ENCODE measurements around the gene SLN.

Gene SLN

DNA sequence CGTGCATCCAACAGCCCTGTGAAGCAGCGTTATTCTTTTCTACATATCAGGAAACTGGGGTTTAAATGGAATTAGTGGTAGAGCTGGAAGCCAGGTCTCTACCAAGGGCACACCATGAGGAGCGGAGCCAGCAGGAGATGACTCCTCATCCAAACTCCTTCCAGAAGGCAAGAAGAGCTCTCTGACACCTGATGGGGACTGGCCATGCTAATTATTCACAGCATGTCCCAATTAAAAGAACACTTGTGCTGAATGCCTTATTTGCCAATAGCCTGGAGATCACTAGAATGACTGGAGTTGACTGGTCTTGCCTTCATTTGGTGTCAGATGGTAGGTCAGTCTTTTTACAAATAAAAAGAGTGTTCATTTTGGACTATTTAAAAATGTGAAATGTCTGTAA, 32.9 kb upstream of the SLN start:
- no peaks in the 10 kb centered on the region for H3K4me1 ChIP-seq (ENCODE audit: control insufficient read depth, insufficient read depth, low read length, poor library complexity, severe bottlenecking)
- no peaks in the 10 kb centered on the region for H3K9me3 ChIP-seq (ENCODE audit: control insufficient read depth, low read length)
- DNase-seq, result no peak
- H3K36me3 ChIP-seq (ENCODE audit: control insufficient read depth, insufficient read depth, low read length), result no peaks in the 10 kb centered on the region
- H3K27ac ChIP-seq (ENCODE audit: insufficient read depth, low read length, poor library complexity, severe bottlenecking), result no peak overlapping the region
- no peak overlapping the region for H3K4me3 ChIP-seq (ENCODE audit: insufficient read depth, low read depth, low read length, poor library complexity, severe bottlenecking)
- peaks cover 4% of the 10 kb centered on the region for H3K27me3 ChIP-seq (replicated peaks; ENCODE audit: control insufficient read depth, insufficient read depth, low read length, poor library complexity, severe bottlenecking)

DNA sequence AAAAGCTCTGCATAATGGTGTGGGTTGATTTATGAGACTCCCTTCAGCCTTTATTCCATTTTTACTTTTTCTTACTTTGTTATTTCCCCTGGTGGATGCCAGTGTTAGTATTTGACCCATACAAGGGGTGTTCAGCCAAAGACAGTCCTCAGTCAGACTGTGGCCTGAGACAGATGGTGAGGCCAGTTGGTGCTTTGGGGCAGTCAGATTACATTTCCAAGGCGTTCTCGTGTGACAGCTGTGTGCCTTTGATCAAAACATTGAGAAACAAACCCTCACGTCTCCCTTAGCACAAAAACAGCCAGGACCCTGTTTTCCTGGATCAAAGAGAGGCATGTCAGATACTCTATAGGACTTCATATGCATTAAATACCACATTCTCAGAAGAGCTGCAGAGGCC, 31.3 kb upstream of the SLN start:
- Histone ChIP-seq H3K36me3 (ENCODE audit: control insufficient read depth, insufficient read depth, low read length) (no peaks in the 10 kb centered on the region), H3K9me3 (ENCODE audit: control insufficient read depth, low read length) (no peaks in the 10 kb centered on the region), H3K27ac (ENCODE audit: insufficient read depth, low read length, poor library complexity, severe bottlenecking) (no peak overlapping the region), H3K27me3 (replicated peaks; ENCODE audit: control insufficient read depth, insufficient read depth, low read length, poor library complexity, severe bottlenecking) (peaks cover 4% of the 10 kb centered on the region), H3K4me3 (ENCODE audit: insufficient read depth, low read depth, low read length, poor library complexity, severe bottlenecking) (no peak overlapping the region), H3K4me1 (ENCODE audit: control insufficient read depth, insufficient read depth, low read length, poor library complexity, severe bottlenecking) (no peaks in the 10 kb centered on the region)
- DNase-seq, result no peak

DNA sequence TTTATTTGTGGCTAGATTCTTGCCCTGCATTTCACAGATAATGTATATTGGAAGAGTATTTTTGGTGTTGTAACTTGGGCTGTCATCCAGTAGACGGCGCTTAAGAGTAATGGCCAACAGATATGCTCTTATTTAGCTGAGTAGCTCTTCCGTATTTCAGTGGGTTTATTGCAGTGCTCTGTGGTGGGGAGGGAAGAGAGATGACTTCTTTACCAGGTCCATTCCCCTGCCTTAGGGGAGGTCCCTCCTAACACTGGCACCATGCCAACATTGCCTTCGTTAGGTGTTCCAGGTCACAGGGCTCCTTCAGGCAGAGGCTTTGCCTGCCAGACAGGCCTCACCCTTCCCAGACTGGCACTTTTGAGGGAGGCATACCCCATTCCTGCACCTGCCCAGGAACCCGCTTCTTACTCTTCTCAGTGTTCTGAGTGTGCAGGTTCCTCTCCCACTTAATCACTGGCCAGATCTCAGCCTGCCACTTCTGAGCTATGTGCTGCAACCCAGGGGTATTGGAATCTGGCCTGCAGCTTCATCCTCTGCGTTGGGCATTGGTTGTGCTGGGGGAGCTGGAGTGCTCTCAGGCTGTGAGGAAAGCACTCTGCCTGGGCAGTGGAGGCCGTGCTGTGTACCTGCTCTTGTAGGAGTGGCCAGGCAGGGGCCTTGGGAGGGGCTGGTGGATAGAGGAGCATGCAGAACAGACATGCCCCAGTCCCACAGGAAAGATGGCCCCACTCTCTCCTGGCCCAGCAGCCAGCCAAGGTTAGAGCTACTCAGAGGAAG, 29.4 kb upstream of the SLN start:
- no peak for DNase-seq

DNA sequence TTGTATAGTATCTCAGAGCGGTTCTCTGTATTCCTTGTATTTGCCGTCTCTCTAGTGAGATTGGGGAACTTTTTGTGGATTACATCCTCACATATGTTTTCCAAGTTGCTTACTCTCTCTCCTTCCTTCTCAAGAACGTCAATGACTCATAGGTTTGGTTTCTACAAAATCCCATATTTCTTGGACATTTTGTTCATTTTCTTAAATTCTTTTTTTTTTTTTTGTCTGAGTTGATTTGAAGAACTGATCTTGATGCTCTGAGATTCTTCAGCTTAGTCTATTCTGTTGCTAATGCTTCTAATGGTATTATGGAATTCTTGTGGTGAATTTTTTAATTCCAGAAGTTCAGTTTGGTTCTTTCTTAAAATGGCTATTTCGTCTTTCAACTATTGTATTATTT, 28.4 kb upstream of the SLN start:
- no peak overlapping the region for H3K27ac ChIP-seq (ENCODE audit: insufficient read depth, low read length, poor library complexity, severe bottlenecking)
- no peak for DNase-seq

More for the DNA sequence above, 29.4 kb upstream of the SLN start:
- Histone ChIP-seq H3K27me3 (replicated peaks; ENCODE audit: control insufficient read depth, insufficient read depth, low read length, poor library complexity, severe bottlenecking) (peaks cover 4% of the 10 kb centered on the region), H3K27ac (ENCODE audit: insufficient read depth, low read length, poor library complexity, severe bottlenecking) (no peak overlapping the region), H3K4me3 (ENCODE audit: insufficient read depth, low read depth, low read length, poor library complexity, severe bottlenecking) (no peak overlapping the region), H3K36me3 (ENCODE audit: control insufficient read depth, insufficient read depth, low read length) (no peaks in the 10 kb centered on the region), H3K4me1 (ENCODE audit: control insufficient read depth, insufficient read depth, low read length, poor library complexity, severe bottlenecking) (no peaks in the 10 kb centered on the region), H3K9me3 (ENCODE audit: control insufficient read depth, low read length) (no peaks in the 10 kb centered on the region)

GRCh38 chr11:107736546-107736945, 24.7 kb upstream of the SLN start:
- no peak for DNase-seq
- Histone ChIP-seq H3K4me3 (ENCODE audit: insufficient read depth, low read depth, low read length, poor library complexity, severe bottlenecking) (no peak overlapping the region), H3K4me1 (ENCODE audit: control insufficient read depth, insufficient read depth, low read length, poor library complexity, severe bottlenecking) (no peaks in the 10 kb centered on the region), H3K27me3 (replicated peaks; ENCODE audit: control insufficient read depth, insufficient read depth, low read length, poor library complexity, severe bottlenecking) (peaks cover 4% of the 10 kb centered on the region), H3K27ac (ENCODE audit: insufficient read depth, low read length, poor library complexity, severe bottlenecking) (no peak overlapping the region), H3K9me3 (ENCODE audit: control insufficient read depth, low read length) (no peaks in the 10 kb centered on the region), H3K36me3 (ENCODE audit: control insufficient read depth, insufficient read depth, low read length) (no peaks in the 10 kb centered on the region)

More for the DNA sequence above, 28.4 kb upstream of the SLN start:
- no peaks in the 10 kb centered on the region for H3K36me3 ChIP-seq (ENCODE audit: control insufficient read depth, insufficient read depth, low read length)
- no peak overlapping the region for H3K4me3 ChIP-seq (ENCODE audit: insufficient read depth, low read depth, low read length, poor library complexity, severe bottlenecking)
- H3K9me3 ChIP-seq (ENCODE audit: control insufficient read depth, low read length), result no peaks in the 10 kb centered on the region
- no peaks in the 10 kb centered on the region for H3K4me1 ChIP-seq (ENCODE audit: control insufficient read depth, insufficient read depth, low read length, poor library complexity, severe bottlenecking)
- H3K27me3 ChIP-seq (replicated peaks; ENCODE audit: control insufficient read depth, insufficient read depth, low read length, poor library complexity, severe bottlenecking), result peaks cover 4% of the 10 kb centered on the region

- Histone ChIP-seq H3K27ac (ENCODE audit: insufficient read depth, low read length, poor library complexity, severe bottlenecking) (no peak overlapping the region), H3K36me3 (ENCODE audit: control insufficient read depth, insufficient read depth, low read length) (no peaks in the 10 kb centered on the region), H3K27me3 (replicated peaks; ENCODE audit: control insufficient read depth, insufficient read depth, low read length, poor library complexity, severe bottlenecking) (no peaks in the 10 kb centered on the region), H3K4me1 (ENCODE audit: control insufficient read depth, insufficient read depth, low read length, poor library complexity, severe bottlenecking) (no peaks in the 10 kb centered on the region), H3K9me3 (ENCODE audit: control insufficient read depth, low read length) (no peaks in the 10 kb centered on the region), H3K4me3 (ENCODE audit: insufficient read depth, low read depth, low read length, poor library complexity, severe bottlenecking) (no peak overlapping the region)
- DNase-seq, result no peak
Observed at GRCh38 chr11:107733518-107733917, 21.7 kb upstream of the SLN start.

GRCh38 chr11:107732689-107733051, 20.8 kb upstream of the SLN start:
- no peaks in the 10 kb centered on the region for H3K4me1 ChIP-seq (ENCODE audit: control insufficient read depth, insufficient read depth, low read length, poor library complexity, severe bottlenecking)
- no peak for DNase-seq
- no peak overlapping the region for H3K4me3 ChIP-seq (ENCODE audit: insufficient read depth, low read depth, low read length, poor library complexity, severe bottlenecking)
- H3K36me3 ChIP-seq (ENCODE audit: control insufficient read depth, insufficient read depth, low read length), result no peaks in the 10 kb centered on the region
- no peaks in the 10 kb centered on the region for H3K9me3 ChIP-seq (ENCODE audit: control insufficient read depth, low read length)
- no peak overlapping the region for H3K27ac ChIP-seq (ENCODE audit: insufficient read depth, low read length, poor library complexity, severe bottlenecking)
- H3K27me3 ChIP-seq (replicated peaks; ENCODE audit: control insufficient read depth, insufficient read depth, low read length, poor library complexity, severe bottlenecking), result no peaks in the 10 kb centered on the region

DNA sequence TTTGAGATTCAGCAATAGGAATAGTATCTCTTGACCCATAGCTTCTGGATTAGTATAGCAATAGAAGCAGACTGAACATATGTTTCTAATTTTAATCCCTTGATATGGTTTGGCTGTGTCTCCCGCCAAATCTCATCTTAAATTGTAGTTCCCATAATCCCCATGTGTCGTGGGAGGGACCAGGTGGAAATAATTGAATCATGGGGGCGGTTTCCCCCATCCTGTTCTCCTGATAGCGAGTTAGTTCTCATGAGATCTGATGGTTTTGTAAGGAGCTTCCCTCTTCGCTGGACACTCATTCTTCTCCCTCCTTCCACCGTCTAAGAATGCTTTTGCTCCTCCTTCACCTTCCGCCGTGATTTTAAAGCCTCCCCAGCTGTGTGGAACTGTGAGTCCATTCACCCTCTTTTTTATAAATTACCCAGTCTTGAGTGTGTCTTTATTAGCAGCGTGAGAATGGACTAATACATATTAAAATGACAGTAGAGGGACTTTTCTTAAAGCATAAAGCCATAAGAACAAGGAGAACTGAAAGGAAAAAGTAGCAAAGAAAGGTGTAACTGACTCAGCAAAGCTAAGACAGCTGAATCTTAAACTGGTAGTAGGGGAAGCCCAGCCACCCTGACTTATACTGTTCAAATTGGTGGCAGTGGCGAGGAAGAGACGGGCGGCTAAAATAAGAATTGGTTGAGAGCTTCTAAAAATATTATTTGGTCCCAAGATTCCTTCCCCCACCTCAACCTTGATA, 20.3 kb upstream of the SLN start:
- no peak overlapping the region for H3K4me3 ChIP-seq (ENCODE audit: insufficient read depth, low read depth, low read length, poor library complexity, severe bottlenecking)
- H3K4me1 ChIP-seq (ENCODE audit: control insufficient read depth, insufficient read depth, low read length, poor library complexity, severe bottlenecking), result no peaks in the 10 kb centered on the region
- H3K27ac ChIP-seq (ENCODE audit: insufficient read depth, low read length, poor library complexity, severe bottlenecking), result no peak overlapping the region
- DNase-seq, result no peak
- H3K9me3 ChIP-seq (ENCODE audit: control insufficient read depth, low read length), result no peaks in the 10 kb centered on the region
- H3K36me3 ChIP-seq (ENCODE audit: control insufficient read depth, insufficient read depth, low read length), result no peaks in the 10 kb centered on the region
- no peaks in the 10 kb centered on the region for H3K27me3 ChIP-seq (replicated peaks; ENCODE audit: control insufficient read depth, insufficient read depth, low read length, poor library complexity, severe bottlenecking)

DNA sequence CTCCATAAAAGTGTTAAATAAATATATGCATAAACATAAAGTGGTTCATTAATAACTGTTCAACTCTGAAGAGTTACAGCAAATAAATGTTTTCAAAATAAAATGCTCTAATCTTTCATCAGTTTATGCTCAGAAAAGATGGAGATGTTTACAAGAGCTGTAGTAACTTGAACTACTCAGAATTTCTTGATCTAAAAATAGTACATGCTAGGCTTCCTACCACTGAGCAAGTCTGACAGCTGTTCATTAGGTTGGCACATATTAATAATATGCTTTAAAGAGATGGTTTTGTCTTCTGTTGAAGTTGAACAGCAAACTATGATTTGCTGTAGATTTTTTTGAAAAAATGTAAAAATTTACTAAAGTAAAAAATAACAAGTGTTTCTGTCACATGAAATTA, 10.8 kb upstream of the SLN start:
- Histone ChIP-seq H3K9me3 (ENCODE audit: control insufficient read depth, low read length) (no peaks in the 10 kb centered on the region), H3K4me3 (ENCODE audit: insufficient read depth, low read depth, low read length, poor library complexity, severe bottlenecking) (no peak overlapping the region), H3K36me3 (ENCODE audit: control insufficient read depth, insufficient read depth, low read length) (no peaks in the 10 kb centered on the region), H3K27ac (ENCODE audit: insufficient read depth, low read length, poor library complexity, severe bottlenecking) (no peak overlapping the region), H3K4me1 (ENCODE audit: control insufficient read depth, insufficient read depth, low read length, poor library complexity, severe bottlenecking) (no peaks in the 10 kb centered on the region), H3K27me3 (replicated peaks; ENCODE audit: control insufficient read depth, insufficient read depth, low read length, poor library complexity, severe bottlenecking) (no peaks in the 10 kb centered on the region)
- no peak for DNase-seq

GRCh38 chr11:107721207-107721606, 9.4 kb upstream of the SLN start:
- Histone ChIP-seq H3K4me3 (ENCODE audit: insufficient read depth, low read depth, low read length, poor library complexity, severe bottlenecking) (no peak overlapping the region), H3K4me1 (ENCODE audit: control insufficient read depth, insufficient read depth, low read length, poor library complexity, severe bottlenecking) (no peaks in the 10 kb centered on the region), H3K9me3 (ENCODE audit: control insufficient read depth, low read length) (no peaks in the 10 kb centered on the region), H3K27ac (ENCODE audit: insufficient read depth, low read length, poor library complexity, severe bottlenecking) (no peak overlapping the region), H3K36me3 (ENCODE audit: control insufficient read depth, insufficient read depth, low read length) (no peaks in the 10 kb centered on the region), H3K27me3 (replicated peaks; ENCODE audit: control insufficient read depth, insufficient read depth, low read length, poor library complexity, severe bottlenecking) (no peaks in the 10 kb centered on the region)
- no peak for DNase-seq
